GM11168 (cell line): ENCODE measurements around the gene COX10.

Experiments
- in situ Hi-C: fragments of 300-500 bp; cut with MboI; formaldehyde crosslinking; loops from one replicate; pipeline ENCODE4 v1.12.0; 2022; ENCODE audit warnings: low sequenced_read_pairs; ENCODE audit not compliant: unreplicated experiment

COX10 gene

DNA sequence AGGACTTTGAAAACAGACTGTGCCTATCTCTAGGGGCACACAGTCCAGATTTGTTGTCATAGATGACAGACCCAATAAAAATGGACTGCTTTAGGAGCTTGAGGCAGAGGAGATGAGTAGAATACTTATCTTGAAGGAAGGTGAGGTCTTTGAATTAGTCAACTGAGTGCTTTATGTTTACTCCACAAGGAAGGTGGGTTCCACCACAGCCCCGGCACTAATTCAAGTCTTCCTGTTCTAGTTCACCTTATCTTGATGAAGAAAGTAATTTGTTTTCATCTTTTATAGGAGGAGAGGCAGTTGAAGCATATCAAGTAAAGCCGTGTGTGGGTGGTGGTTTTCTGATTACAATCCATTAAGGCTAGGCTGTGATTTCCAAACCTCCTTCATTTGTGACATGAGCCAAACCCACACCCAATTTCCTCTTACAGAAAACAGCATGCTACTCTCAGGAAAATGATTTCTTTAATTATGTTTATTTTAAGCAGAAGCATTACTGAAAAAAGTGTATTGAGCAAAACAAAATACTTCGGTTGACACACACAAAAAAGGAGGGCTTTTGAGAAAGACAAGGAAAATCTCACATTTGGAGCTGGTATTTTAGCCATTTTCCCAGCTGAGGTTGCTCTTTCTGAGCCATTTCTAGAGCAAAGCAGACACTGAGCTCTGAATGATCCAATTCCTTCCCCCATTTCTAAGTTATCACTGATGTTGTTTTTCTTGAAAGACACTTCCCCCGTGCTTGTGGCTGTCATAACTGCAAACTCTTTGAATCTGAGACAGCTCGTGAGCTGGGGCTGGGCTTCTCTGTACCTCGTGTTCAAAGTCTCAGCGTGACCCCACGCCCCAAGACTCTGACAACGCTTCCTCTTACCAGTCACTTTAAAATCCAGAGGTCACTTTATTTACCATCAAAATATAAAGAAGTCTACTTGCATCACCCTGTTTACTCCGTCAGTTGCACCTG is 132.0 kb downstream of the COX10 start:
- in situ Hi-C loops, result no loop called here

DNA sequence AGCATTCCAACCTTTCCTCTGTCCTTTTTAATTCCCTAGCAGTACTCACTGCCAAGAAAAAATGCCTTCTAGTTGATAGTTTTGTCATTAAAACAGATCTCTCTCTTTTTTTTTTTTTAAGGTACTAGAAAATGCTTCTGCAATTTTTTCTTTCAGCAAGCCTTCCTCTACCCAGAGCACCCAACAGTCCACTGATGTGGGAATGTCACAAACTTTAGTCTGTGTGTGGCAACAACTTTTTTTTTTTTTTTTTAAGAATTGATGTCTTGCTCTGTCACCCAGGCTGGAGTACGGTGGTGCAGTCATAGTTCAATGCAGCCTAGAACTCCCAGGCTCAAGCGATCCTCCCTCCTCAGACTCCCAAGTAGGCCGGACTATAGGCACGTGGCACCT is 132.7 kb downstream of the COX10 start:
- in situ Hi-C loops, result no loop called here

DNA sequence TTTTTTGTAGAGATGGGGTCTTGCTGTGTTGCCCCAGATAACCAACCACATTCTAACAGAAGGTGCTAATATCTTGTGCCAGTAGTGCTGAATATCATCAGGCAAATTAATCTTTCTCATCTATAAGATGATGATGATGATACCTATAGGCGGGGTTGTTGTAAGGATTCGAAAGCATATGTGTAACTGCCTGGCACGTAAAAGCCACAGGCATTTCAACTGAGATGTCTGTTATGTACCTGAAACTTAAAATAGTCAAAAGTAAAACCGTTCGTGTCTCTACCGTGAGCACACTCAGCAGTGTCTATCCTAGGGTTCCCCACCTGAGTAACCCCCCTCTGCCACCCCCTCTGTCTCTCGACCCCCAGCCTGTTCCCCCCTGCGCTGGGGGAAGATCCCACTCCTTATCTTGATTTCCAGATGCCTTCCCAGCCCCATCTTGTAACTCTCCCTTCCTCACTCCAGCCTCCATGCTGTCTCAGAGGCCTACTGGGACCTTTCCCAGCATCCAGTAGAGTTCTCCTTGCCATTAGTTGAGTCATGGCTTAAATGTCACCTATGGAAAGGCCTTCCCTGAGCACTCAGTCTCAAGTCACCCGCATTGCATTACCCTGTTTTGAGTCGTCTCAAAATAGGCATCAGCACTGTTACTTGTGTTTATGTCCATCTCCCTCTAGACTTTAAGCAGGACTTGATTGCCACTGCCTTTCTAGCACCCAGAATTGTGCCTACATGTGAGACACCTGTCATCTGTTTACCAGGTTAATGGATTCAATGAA is 133.3 kb downstream of the COX10 start:
- in situ Hi-C loops, result no loop called here

DNA sequence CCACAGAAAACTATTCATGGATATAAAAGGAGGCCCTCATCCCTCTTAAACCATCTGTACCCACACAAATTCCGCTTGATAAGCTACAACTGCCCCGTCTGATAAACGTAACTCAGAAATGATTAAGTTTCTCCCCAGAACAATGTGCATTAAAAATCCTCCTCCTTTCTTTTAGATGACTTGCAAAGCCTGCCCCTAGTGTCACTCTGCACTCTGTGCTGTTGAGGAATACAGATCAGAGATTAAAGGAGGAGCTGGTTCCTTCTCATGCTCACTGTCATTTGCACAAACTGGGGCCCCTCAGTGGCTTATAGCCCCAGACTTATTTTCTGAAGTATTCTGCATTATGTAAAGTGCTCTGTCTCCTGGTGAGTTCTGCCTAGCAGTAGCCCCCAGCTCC is 134.1 kb downstream of the COX10 start:
- in situ Hi-C loops, result no loop called here

DNA sequence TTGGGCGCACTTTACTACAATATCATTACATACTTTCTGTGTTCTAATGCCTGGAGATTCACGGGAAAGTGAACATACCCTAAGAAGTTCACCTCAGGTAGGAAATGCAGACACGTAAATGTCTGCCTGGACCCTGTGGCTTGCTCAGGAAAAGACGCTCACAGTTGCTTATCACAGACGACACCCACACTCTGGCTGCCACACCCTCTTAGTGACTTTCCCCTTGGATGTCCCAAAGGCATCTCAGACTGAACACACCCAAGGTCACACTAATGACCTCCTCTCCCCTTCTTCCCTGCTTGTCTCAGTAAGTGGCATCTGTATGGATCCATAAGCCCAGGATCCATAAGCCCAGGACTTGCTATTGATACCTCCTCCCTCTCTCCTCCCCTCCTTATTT is 134.8 kb downstream of the COX10 start:
- in situ Hi-C loops, result no loop called here

DNA sequence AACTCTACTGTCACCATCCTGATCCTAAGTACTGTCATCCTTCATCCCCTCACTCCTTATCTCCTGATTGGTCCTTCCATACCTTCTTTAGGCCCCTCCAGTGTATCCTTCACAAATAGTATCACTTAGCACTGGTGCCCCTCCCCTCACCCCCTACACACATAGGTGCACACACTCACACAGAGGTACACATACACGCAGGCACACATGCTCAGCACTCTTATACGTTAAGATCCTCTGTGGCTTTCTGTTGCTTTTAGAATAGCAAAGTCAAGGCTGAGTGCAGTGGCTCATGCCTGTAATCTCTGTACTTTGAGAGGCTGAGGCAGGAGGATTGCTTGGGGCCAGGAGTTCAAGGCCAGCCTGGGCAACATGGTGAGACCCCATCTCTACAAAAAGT is 135.2 kb downstream of the COX10 start:
- in situ Hi-C loops, result no loop called here

DNA sequence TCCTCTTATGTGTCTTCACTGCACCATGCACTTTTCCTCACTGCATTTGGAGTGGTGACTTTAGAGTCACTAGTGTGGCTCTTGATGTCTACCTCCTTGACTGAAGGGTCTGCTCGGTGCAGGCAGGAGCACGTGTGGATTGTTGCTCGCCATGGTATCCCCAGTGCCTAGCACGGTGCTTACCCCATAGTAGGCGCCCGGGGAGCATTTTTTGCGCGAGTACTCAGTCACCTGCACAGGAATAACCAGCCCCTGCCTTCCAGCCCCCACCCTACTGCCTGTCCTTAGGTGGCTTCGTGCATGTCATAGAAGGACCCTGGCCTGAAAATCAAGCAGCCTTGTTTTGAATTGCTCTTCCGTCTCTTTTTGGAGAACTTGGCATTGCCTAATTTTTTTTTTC is 136.1 kb downstream of the COX10 start:
- in situ Hi-C loops, result no loop called here

DNA sequence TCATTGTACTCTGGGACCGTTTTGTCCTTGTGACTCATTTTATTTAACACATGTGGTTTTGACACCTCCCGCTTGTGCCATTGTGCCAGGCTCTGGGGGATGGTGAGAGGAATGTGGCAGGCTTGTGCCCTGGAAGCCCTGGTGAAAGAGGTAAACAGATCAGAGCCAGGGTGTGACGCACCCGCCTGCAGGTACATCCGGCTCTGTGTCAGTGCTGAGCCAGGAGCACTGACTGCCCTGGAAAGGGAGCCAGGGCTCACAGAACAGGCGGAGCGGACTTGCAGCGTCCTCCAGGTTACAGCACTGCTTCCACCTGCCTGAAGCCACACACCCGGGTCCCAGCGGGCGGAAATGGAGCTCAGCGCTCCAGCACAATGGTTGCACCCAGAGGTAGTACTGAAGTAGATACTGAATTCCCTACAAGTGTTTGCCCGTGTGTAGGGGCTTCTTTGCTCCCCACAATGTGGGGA is 136.7 kb downstream of the COX10 start:
- in situ Hi-C loops, result no loop called here

DNA sequence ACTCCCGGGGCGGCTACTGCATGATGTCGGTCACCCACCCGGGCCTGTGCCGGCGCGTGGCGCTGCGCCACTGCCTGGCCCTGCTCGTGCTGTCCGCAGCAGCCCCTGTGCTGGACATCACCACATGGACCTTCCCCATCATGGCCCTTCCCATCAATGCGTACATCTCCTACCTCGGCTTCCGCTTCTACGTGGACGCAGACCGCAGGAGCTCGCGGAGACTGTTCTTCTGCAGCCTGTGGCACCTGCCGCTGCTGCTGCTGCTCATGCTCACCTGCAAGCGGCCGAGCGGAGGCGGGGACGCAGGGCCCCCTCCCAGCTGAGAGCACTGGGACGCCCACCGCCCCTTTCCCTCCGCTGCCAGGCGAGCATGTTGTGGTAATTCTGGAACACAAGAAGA is 137.6 kb downstream of the COX10 start:
- in situ Hi-C loops, result no loop called here

DNA sequence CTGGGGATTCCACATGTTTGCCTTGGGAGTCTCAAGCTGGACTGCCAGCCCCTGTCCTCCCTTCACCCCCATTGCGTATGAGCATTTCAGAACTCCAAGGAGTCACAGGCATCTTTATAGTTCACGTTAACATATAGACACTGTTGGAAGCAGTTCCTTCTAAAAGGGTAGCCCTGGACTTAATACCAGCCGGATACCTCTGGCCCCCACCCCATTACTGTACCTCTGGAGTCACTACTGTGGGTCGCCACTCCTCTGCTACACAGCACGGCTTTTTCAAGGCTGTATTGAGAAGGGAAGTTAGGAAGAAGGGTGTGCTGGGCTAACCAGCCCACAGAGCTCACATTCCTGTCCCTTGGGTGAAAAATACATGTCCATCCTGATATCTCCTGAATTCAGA is 138.5 kb downstream of the COX10 start:
- in situ Hi-C loops, result no loop called here

DNA sequence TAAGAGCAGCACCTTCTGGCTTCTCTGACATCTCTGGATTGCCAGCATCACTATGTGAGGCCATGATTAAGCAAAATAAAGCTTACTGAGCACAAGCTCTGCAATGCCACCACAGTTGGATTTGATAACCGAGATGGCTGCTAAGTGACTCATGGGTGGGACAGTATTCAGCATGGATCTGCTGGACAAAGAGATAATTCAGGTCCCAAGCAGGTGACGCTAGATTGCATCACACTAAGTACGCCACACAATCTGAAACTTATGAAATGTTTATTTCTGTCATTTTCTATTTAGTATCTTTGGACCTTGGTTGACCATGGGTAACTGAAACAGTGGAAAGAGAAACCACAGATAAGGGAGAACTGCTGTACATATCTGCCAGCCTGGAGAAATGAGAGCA is 139.9 kb downstream of the COX10 start:
- in situ Hi-C loops, result no loop called here

DNA sequence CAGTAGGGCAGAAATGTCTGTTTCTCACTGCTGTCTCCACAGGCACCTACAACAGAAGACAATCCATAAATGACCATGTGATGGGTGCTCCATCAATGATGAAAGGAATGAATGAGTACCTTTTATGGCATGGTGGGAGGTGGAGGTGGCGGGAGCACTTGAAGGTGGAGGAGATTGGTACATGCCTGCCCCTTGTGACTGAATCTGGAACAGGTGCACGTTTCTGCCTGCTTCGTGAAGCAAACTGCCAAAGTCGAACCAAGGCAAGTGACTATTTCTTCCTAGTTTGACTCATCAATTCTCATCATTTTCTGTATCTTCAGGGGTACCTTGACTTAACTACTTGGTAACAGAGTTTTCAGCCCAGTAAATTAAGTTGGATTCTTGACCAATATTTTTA is 141.9 kb downstream of the COX10 start:
- in situ Hi-C loops, result no loop called here

DNA sequence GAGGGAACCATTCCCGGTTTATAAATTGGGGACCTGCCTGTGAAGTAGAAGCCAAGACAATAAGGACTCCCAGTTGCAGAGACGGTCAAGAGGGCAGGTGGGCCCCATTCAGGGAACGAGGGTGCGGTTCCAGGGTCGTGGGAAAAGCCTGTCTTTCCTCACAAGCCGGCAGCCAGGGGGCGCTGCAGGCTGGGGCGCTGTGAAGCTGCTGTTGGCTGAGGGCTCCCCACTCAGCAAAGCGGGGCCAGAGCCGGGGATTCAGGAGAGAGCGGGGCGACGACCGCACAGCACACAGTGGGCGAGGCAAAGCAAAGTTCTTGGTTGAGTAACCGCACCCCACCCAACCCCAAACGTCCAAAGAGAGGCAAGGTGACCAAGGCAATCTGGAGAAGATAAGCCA is 142.5 kb downstream of the COX10 start:
- in situ Hi-C loops, result no loop called here

DNA sequence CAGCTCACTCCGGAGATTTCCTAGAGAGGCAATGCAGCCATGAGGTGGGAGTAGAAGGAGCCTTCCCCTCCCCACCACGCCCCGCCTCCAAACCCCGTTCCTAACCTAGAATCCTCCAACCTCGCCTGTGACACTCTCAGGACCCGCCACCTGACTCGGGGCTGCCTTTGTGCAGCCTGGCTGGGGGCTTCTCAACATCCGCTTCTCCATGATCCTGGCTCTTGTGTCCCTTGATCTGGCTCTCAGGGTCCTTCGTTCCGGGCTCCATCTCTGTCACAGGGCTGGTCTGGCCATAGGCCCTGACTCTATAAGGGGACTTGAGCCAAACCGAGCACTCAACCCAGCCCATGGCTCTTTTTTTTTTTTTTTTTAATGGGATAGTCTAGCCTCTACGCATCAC is 143.1 kb downstream of the COX10 start:
- in situ Hi-C loops, result no loop called here

DNA sequence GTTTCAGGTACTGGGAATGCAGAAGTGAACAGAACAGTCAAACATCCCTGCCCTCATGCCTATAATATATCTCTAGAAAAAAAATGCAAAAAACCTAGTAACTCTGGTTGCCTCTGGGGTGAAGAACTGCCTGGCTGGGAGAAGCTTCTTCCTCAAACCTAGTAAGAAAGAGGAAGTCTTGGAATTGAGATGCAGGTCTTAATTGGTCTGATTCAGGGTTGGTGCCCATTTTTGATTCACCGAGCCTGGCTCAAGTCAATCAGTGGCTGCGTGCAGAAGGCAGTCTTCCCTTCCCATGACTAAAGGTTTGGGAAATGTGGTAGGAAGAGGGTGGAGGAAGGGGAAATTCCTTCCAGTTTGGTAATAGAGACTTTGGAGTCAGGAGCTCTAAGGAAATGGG is 145.0 kb downstream of the COX10 start:
- in situ Hi-C loops, result no loop called here

DNA sequence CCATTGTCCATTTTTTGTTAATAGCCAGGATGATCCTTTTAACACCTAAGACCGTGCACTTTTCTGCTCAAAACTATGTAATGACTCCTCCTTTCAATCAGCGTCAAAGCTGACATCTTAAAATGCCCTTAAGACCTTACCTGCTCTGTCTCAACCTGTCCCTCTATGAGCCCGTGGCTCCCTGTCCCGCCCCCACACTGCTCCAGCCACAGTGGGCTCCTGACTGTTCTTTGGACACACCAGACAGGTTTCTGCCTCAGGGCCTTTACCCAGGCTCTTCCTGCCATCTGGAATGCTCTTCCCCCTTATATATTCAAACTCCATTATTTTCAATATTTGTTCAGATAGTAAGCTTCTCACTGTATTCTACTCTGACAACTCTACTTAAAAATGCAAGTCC is 153.3 kb downstream of the COX10 start:
- in situ Hi-C loops, result no loop called here

DNA sequence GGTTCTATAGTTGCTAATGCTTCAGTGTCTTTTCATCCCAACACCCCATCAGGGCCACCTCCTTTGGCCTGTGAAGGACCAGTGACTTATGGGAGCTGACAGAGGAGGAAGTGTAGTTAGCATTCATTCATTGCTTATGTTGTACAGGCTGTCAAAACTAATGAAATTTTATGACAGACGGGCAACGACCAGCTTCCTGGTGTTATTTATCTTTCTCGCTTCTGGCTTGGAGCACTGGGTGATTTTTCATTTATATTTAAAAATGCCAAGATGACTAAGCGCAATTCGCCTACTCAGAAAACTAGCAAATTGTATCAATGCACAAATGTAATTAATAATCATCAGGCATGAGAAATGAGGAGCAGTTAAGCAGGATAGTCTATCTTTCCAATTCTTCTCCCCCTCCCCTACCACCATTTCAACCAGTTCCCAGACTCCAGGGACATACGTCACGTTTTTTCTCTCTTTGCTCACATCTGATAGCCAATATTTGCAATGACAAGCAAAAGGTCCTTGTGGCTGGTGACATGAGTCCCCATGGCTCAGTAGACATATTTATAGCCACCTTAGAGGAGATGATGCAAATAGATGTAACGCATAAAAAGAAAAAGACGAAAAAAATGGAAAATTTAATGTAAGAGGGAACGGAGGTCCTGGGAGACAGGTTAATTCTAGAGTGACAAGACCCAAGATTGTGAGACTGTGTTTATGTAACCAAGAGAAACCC is 156.1 kb downstream of the COX10 start:
- in situ Hi-C loops, result no loop called here

DNA sequence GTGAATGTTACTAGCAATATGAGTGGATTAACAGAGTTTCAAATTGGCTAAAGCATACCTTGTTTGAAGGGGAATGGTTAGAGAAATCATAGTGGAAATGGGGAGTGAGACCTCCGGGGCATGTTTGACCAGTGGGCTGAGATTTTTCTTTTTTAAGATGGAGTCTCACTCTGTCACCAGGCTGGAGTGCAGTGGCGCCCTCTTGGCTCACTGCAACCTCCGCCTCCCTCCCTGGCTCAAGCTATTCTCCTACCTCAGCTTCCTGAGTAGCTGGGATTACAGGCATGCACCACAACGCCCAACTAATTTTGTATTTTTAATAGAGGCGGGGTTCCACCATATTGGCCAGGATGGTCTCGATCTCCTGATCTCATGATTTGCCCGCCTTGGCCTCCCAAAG is 157.7 kb downstream of the COX10 start:
- in situ Hi-C loops, result no loop called here

DNA sequence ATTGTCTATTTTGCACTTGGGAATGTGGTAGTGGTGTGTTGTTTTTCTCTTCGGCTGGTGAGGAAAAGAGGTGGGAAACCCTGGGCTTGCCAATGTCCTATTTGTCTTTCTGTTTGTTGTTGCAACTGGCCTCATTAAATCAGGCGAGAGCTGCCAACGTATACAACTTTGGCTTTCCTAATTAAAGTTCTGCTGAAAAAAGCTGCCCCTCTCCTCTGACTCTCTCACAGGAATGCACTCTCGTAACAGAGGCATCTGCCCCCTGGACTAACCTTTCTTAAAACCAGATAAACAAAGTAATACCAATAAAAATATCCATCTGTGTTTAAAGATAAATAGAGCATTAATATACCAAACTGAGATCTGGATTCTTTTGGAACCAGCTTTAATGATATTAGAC is 159.6 kb downstream of the COX10 start:
- in situ Hi-C loops, result no loop called here

DNA sequence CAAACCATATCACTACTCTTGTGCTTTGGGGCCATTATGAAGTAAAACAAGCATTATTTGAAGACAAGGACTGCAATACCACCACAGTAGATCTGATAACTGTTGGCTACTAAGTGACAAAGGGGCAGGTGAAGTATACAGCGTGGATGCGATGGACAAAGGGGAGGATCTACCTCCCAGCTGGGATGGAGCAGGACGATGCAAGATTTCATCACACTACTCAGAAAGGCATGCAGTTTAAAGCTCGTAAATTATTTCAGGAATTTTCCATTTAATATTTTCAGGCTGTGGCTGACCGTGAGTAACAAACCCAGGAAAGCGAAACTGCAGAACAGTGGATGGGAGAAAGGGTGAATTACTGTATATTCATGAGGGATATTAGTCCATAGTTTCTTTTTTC is 161.9 kb downstream of the COX10 start:
- in situ Hi-C loops, result loop anchor here (10.0 kb wide), 1 partner anchor 206 kb away; no protein-coding TSS in a partner anchor

DNA sequence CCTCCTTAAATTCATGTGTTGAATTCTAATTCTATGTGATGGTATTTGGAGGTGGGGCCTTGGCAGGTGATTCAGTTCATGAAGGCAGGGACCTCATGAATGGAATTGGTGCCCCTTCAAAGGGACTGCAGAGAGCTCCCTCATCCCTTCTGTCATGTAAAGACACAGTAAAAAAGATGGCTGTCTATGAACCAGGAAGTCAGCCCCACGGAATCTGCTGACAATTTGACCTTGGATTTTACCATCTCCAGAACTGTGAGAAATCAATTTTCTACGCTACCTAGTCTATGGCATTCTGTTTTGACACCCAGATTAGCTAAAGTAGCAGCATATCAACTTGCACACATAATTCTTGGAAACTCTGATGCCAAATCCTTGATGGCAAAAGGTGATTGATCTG is 165.7 kb downstream of the COX10 start:
- in situ Hi-C loops, result loop anchor here (10.0 kb wide), 1 partner anchor 210 kb away; no protein-coding TSS in a partner anchor
